Lung (tissue), 12 donors: ENCODE results near the gene LARGE1. TPM values are rescaled to one million over a fixed set of nuclear protein-coding genes. Genes with fewer than 3 reads are reported as not detected.

Experiments used
- ATAC-seq: fragments of 200-7000 bp; cut with Tn5 transposase; one replicate; pipeline ENCODE4 v1.9.1; 2020; ENCODE audit warnings: moderate number of reproducible peaks; ENCODE audit not compliant: insufficient read depth, low FRiP score
- DNase-seq, 3 donors: peaks; one replicate each; pipeline ENCODE4 v3.0.0-alpha.2; 2013 to 2017
- H3K27ac ChIP-seq, 2 donors: one replicate each; pipeline ENCODE4 v1.5.1; 2013; ENCODE audit warnings: mild to moderate bottlenecking in 2 of 2, moderate library complexity in 2 of 2, control low read depth in 1 of 2, inconsistent platforms in 1 of 2, low read depth in 1 of 2, low read length in 1 of 2
- H3K27me3 ChIP-seq, 3 donors: one replicate each; pipeline ENCODE4 v1.5.1; 2013; ENCODE audit warnings: low read length in 2 of 3; ENCODE audit not compliant: control insufficient read depth in 3 of 3, insufficient read depth in 3 of 3
- H3K36me3 ChIP-seq, 4 donors: one replicate each; pipeline ENCODE4 v1.5.1; 2013; ENCODE audit warnings: low read length in 4 of 4, mild to moderate bottlenecking in 1 of 4, moderate library complexity in 1 of 4; ENCODE audit not compliant: control insufficient read depth in 4 of 4, insufficient read depth in 4 of 4
- H3K4me1 ChIP-seq, 5 donors: one replicate each; pipeline ENCODE4 v1.5.1; 2013; ENCODE audit warnings: low read length in 5 of 5, mild to moderate bottlenecking in 2 of 5, moderate library complexity in 1 of 5; ENCODE audit not compliant: control insufficient read depth in 5 of 5, insufficient read depth in 5 of 5
- H3K4me3 ChIP-seq: one replicate; pipeline ENCODE4 v1.5.1; 2013; ENCODE audit warnings: mild to moderate bottlenecking, control low read depth, moderate library complexity
- H3K9ac ChIP-seq, 2 donors: one replicate each; pipeline ENCODE4 v1.5.1; 2013; ENCODE audit warnings: low read length in 2 of 2, control low read depth in 1 of 2; ENCODE audit not compliant: insufficient read depth in 1 of 2
- H3K9me3 ChIP-seq, 4 donors: one replicate each; pipeline ENCODE4 v1.5.1; 2013; ENCODE audit warnings: low read length in 3 of 4, mild to moderate bottlenecking in 1 of 4, moderate library complexity in 1 of 4; ENCODE audit not compliant: control insufficient read depth in 4 of 4, insufficient read depth in 3 of 4
- CTCF ChIP-seq: IDR thresholded peaks from 2 replicates; pipeline ENCODE4 v1.5.1; 2012; ENCODE audit warnings: mild to moderate bottlenecking; ENCODE audit errors: control extremely low read depth, extremely low read depth
- WGBS, 2 donors: extraction: QIAGEN DNeasy Blood & Tissue Kit; methylation state at CpG; one replicate each; pipeline ENCODE4 v1.1.7; 2013; 5-methylcytosine and 5-hydroxymethylcytosine counted together
- polyA plus RNA-seq, 2 donors: library from polyadenylated mRNA; stranded (reverse); fragments of 200-250 nt; gene quantifications; one replicate each; pipeline ENCODE4 v1.2.1, GENCODE V29; 2013
- total RNA-seq, 2 donors: library from RNA; depleted of rRNA in 1 of 2; stranded (reverse); fragments of >200 nt in 1 of 2; gene quantifications; one replicate each; pipeline ENCODE4 v1.2.1, GENCODE V29; 2014 to 2021
- donor health status: control.
- donor health status: control.
- donor health status: Bipolar disorder and iron deficiency.
- donor health status: healthy.
- donor health status: DM: yes; HTN: yes; CAD: no.

The LARGE1 gene
- total and polyA plus RNA-seq, 4 donors: 2.9 to 41.1 (median 15.4) TPM

DNA sequence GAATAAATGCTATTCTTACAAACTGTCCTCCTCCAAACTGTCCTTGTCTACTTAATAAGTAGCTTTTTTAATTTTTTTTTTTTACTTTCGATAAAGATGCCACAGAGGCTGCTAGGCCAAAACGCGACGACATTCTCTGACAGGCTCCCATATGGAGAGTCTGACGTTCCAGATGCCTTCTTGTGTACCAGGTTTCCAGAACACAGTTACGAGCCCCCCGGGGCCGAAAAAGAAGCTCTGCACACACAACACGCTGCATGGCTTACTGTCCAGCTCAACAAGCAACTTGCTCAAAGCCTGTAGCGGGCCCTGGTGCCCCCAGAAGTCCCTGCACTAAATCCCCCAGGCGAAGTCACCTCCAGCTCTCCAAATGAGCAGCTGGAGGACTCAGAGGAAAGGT is 39.3 kb downstream of the LARGE1 start:
- Histone ChIP-seq H3K4me1 (peaks cover 0 to 23% (median 2%) of the 10 kb centered on the region in 5 donors), H3K4me3 (no peak overlapping the region), H3K27ac (no peak overlapping the region), H3K9ac (no peak overlapping the region), H3K27me3 (no peaks in the 10 kb centered on the region), H3K36me3 (no peaks in the 10 kb centered on the region), H3K9me3 (peaks cover 0 to 4% (median 0%) of the 10 kb centered on the region in 4 donors)
- DNase-seq (no peak), ATAC-seq (no peak)
- 89 to 94% methylated on average over 11 of the region's 11 CpGs for WGBS, 2 donors
- no peak for TF ChIP-seq CTCF

GRCh38 chr22:33879796-33880195 is 40.5 kb downstream of the LARGE1 start:
- Histone ChIP-seq H3K27me3 (no peaks in the 10 kb centered on the region), H3K4me3 (no peak overlapping the region), H3K36me3 (no peaks in the 10 kb centered on the region), H3K27ac (no peak overlapping the region), H3K9me3 (peaks cover 0 to 4% (median 0%) of the 10 kb centered on the region in 4 donors), H3K4me1 (peaks cover under 1 to 31% (median 12%) of the 10 kb centered on the region in 5 donors), H3K9ac (no peak overlapping the region)
- WGBS, 2 donors: 80 to 90% methylated on average over 4 of the region's 4 CpGs
- ATAC-seq (no peak), DNase-seq (no peak)
- no peak for TF ChIP-seq CTCF

DNA sequence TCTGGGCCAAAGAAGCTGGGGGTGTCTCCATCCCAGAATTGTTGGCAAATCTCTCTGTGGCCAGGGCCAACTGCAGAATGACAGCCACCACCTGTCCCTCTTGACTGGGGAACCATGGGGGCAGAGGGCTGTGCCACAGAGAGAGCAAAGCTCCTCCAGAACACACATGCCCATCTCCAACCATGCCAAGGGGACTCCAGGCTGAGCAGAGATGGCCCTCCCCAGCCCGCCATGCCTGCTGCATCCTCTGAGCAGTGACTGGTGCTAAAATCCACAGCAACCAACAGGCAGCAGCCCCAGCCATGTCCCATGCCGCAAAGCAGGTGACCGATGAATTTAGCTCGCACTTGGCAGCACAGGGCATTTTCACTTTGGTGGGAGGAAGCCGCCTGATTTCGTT is 45.0 kb downstream of the LARGE1 start:
- Histone ChIP-seq H3K4me1 (peaks cover 10 to 40% (median 23%) of the 10 kb centered on the region in 5 donors), H3K4me3 (no peak overlapping the region), H3K27ac (no peak overlapping the region), H3K36me3 (no peaks in the 10 kb centered on the region), H3K9ac (no peak overlapping the region), H3K27me3 (no peaks in the 10 kb centered on the region), H3K9me3 (peaks cover 0 to under 1% (median 0%) of the 10 kb centered on the region in 4 donors)
- no peak for TF ChIP-seq CTCF
- DNase-seq: peak in 1 of 3 donors; percentile 38
- ATAC-seq: no peak
- WGBS, 2 donors: 71 to 81% methylated on average over 6 of the region's 6 CpGs

GRCh38 chr22:33874206-33874605 is 46.1 kb downstream of the LARGE1 start:
- H3K27ac ChIP-seq: peak overlapping the region in 1 of 2 donors; percentile 83

More at GRCh38 chr22:33874206-33874605, 46.1 kb downstream of the LARGE1 start:
- no peak for ATAC-seq
- DNase-seq: no peak
- Histone ChIP-seq H3K4me3 (no peak overlapping the region), H3K9me3 (no peaks in the 10 kb centered on the region), H3K36me3 (no peaks in the 10 kb centered on the region), H3K4me1 (peaks cover 10 to 44% (median 23%) of the 10 kb centered on the region in 5 donors), H3K9ac (no peak overlapping the region), H3K27me3 (no peaks in the 10 kb centered on the region)
- 85% methylated on average over 7 of the region's 7 CpGs for WGBS, 2 donors
- TF ChIP-seq CTCF: no peak
